ENCODE data around the gene TSPOAP1. TPM values are rescaled to one million over a fixed set of nuclear protein-coding genes. Genes with fewer than 3 reads are reported as not detected.

TSPOAP1 gene
- total RNA-seq, 1 donor from 2014 or later = 0.79 TPM

GRCh38 chr17:58316260-58316960, 12.2 kb downstream of the TSPOAP1 start:
- H3K4me3 ChIP-seq (ENCODE audit: insufficient read depth, low read depth, low read length) = no peak overlapping the region
- no peaks in the 10 kb centered on the region for H3K4me1 ChIP-seq (ENCODE audit: insufficient read depth, low read length)
- H3K27me3 ChIP-seq (ENCODE audit: insufficient read depth, low read length) = no peaks in the 10 kb centered on the region
- Mint-ChIP-seq H3K36me3 (ENCODE audit: low read depth, unreplicated experiment) (peaks cover under 1% of the 10 kb centered on the region), H3K4me1 (ENCODE audit: low read depth, unreplicated experiment) (no peaks in the 10 kb centered on the region), H3K4me3 (ENCODE audit: unreplicated experiment) (no peak overlapping the region), H3K27me3 (ENCODE audit: low read depth, unreplicated experiment) (peaks cover 25% of the 10 kb centered on the region), H3K27ac (ENCODE audit: unreplicated experiment) (no peak overlapping the region), H3K9me3 (ENCODE audit: unreplicated experiment) (peaks cover 2% of the 10 kb centered on the region)
- no peaks in the 10 kb centered on the region for H4K20me1 ChIP-seq (ENCODE audit: insufficient read depth, low read length)
- no peak for FAIRE-seq
- no peaks in the 10 kb centered on the region for H3K79me2 ChIP-seq (ENCODE audit: insufficient read depth, low read length)
- no peak overlapping the region for H2AFZ ChIP-seq (ENCODE audit: low read depth, low read length)
- no peaks in the 10 kb centered on the region for H3K36me3 ChIP-seq (ENCODE audit: insufficient read depth, low read length)
- TF ChIP-seq CTCF (IDR thresholded peaks at IDR 0.05; ENCODE audit: insufficient read depth, low read depth, low read length) = no peak
- TF ChIP-seq EZH2 (IDR thresholded peaks at IDR 0.05; ENCODE audit: insufficient read depth, low read length) = no peak
- no peak overlapping the region for H3K27ac ChIP-seq (ENCODE audit: low read depth, low read length)
- H3K9ac ChIP-seq (ENCODE audit: low read length) = no peak overlapping the region
- H3K4me2 ChIP-seq (ENCODE audit: low read length) = no peak overlapping the region
- DNase-seq (ENCODE audit: low read depth) = no peak
- H3K9me3 ChIP-seq (ENCODE audit: insufficient read depth, low read depth, low read length) = no peaks in the 10 kb centered on the region

DNA sequence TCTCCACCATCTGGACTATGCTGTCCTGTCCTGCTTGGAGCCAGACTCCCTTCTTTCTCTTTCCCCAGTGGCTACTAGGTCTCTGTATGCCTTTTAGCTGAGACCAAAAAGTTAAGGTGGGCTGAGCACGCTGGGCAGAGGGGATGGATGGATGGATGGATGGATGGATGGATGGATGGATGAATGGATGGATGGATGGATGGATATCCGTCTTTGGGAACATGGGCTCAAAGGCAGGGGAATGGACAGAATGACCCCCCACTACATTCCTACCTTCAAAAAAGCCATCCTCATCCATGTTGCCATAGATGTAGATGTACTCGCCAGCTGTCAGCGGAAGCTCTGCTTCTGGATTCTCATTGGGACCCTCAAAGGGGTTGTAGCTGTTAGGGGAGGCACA, 12.8 kb downstream of the TSPOAP1 start:
- FAIRE-seq (no peak), DNase-seq (ENCODE audit: low read depth) (no peak)
- Histone ChIP-seq H3K9ac (ENCODE audit: low read length) (no peak overlapping the region), H3K9me3 (ENCODE audit: insufficient read depth, low read depth, low read length) (no peaks in the 10 kb centered on the region), H2AFZ (ENCODE audit: low read depth, low read length) (no peak overlapping the region), H3K79me2 (ENCODE audit: insufficient read depth, low read length) (no peaks in the 10 kb centered on the region), H3K27ac (ENCODE audit: low read depth, low read length) (no peak overlapping the region), H3K4me2 (ENCODE audit: low read length) (no peak overlapping the region), H3K36me3 (ENCODE audit: insufficient read depth, low read length) (no peaks in the 10 kb centered on the region), H3K4me3 (ENCODE audit: insufficient read depth, low read depth, low read length) (no peak overlapping the region), H3K27me3 (ENCODE audit: insufficient read depth, low read length) (no peaks in the 10 kb centered on the region), H3K4me1 (ENCODE audit: insufficient read depth, low read length) (no peaks in the 10 kb centered on the region), H4K20me1 (ENCODE audit: insufficient read depth, low read length) (no peaks in the 10 kb centered on the region)
- Mint-ChIP-seq H3K4me1 (ENCODE audit: low read depth, unreplicated experiment) (no peaks in the 10 kb centered on the region), H3K36me3 (ENCODE audit: low read depth, unreplicated experiment) (no peaks in the 10 kb centered on the region), H3K27ac (ENCODE audit: unreplicated experiment) (no peak overlapping the region), H3K4me3 (ENCODE audit: unreplicated experiment) (no peak overlapping the region), H3K9me3 (ENCODE audit: unreplicated experiment) (peaks cover 2% of the 10 kb centered on the region), H3K27me3 (ENCODE audit: low read depth, unreplicated experiment) (peaks cover 19% of the 10 kb centered on the region)
- TF ChIP-seq CTCF (IDR thresholded peaks at IDR 0.05; ENCODE audit: insufficient read depth, low read depth, low read length) (no peak), EZH2 (IDR thresholded peaks at IDR 0.05; ENCODE audit: insufficient read depth, low read length) (no peak)

- no peak for FAIRE-seq
- no peak for TF ChIP-seq EZH2 (IDR thresholded peaks at IDR 0.05; ENCODE audit: insufficient read depth, low read length)
- no peak for TF ChIP-seq CTCF (IDR thresholded peaks at IDR 0.05; ENCODE audit: insufficient read depth, low read depth, low read length)
- Histone ChIP-seq H3K27ac (ENCODE audit: low read depth, low read length) (no peak overlapping the region), H3K4me3 (ENCODE audit: insufficient read depth, low read depth, low read length) (no peak overlapping the region), H3K9me3 (ENCODE audit: insufficient read depth, low read depth, low read length) (no peaks in the 10 kb centered on the region), H3K4me1 (ENCODE audit: insufficient read depth, low read length) (no peaks in the 10 kb centered on the region), H3K9ac (ENCODE audit: low read length) (no peak overlapping the region), H3K79me2 (ENCODE audit: insufficient read depth, low read length) (no peaks in the 10 kb centered on the region), H3K36me3 (ENCODE audit: insufficient read depth, low read length) (no peaks in the 10 kb centered on the region), H2AFZ (ENCODE audit: low read depth, low read length) (no peak overlapping the region), H3K27me3 (ENCODE audit: insufficient read depth, low read length) (no peaks in the 10 kb centered on the region), H4K20me1 (ENCODE audit: insufficient read depth, low read length) (no peaks in the 10 kb centered on the region), H3K4me2 (ENCODE audit: low read length) (no peak overlapping the region)
- Mint-ChIP-seq H3K9me3 (ENCODE audit: unreplicated experiment) (peaks cover 2% of the 10 kb centered on the region), H3K27me3 (ENCODE audit: low read depth, unreplicated experiment) (peaks cover 19% of the 10 kb centered on the region), H3K36me3 (ENCODE audit: low read depth, unreplicated experiment) (no peaks in the 10 kb centered on the region), H3K4me1 (ENCODE audit: low read depth, unreplicated experiment) (no peaks in the 10 kb centered on the region), H3K27ac (ENCODE audit: unreplicated experiment) (no peak overlapping the region), H3K4me3 (ENCODE audit: unreplicated experiment) (no peak overlapping the region)
- DNase-seq (ENCODE audit: low read depth) = no peak
Measured at GRCh38 chr17:58315281-58315711, 13.3 kb downstream of the TSPOAP1 start.
